DMS 273 treated with DMSO at 0.1 percent for 48 hours (cell line): ENCODE data around the gene TENM4.

Source experiments
- DNase-seq: peaks from one replicate; lab custom pipeline; 2025; lab: John Stamatoyannopoulos, UW

Gene TENM4

GRCh38 chr11:79055856-79056631 is 384.8 kb downstream of the TENM4 start:
- no peak for DNase-seq

- no peak for DNase-seq
These were observed 386.2 kb downstream of the TENM4 start for GRCh38 chr11:79054636-79055035.

GRCh38 chr11:79052544-79052943 is 388.3 kb downstream of the TENM4 start:
- DNase-seq = no peak

GRCh38 chr11:79050786-79051185 is 390.0 kb downstream of the TENM4 start:
- peak; percentile 28 for DNase-seq

- no peak for DNase-seq
These were observed 391.1 kb downstream of the TENM4 start for GRCh38 chr11:79049741-79050179.

- DNase-seq = no peak
These were observed 392.9 kb downstream of the TENM4 start for GRCh38 chr11:79047980-79048379.

- peak; percentile 16 for DNase-seq
These were observed 393.5 kb downstream of the TENM4 start for GRCh38 chr11:79047321-79047720.

- DNase-seq = no peak
These were observed 394.5 kb downstream of the TENM4 start for GRCh38 chr11:79046366-79046765.

- no peak for DNase-seq
These were observed 395.0 kb downstream of the TENM4 start for GRCh38 chr11:79045800-79046304.

- DNase-seq = no peak
These were observed 395.6 kb downstream of the TENM4 start for GRCh38 chr11:79045018-79045799.

GRCh38 chr11:79044201-79044600 is 396.6 kb downstream of the TENM4 start:
- no peak for DNase-seq

- no peak for DNase-seq
These were observed 397.1 kb downstream of the TENM4 start for GRCh38 chr11:79043726-79044125.

- DNase-seq = no peak
These were observed 398.0 kb downstream of the TENM4 start for GRCh38 chr11:79042824-79043223.

- peak; percentile 9 for DNase-seq
These were observed 400.5 kb downstream of the TENM4 start for GRCh38 chr11:79040348-79040747.

- DNase-seq = no peak
These were observed 401.7 kb downstream of the TENM4 start for GRCh38 chr11:79039122-79039521.

- no peak for DNase-seq
These were observed 404.9 kb downstream of the TENM4 start for GRCh38 chr11:79035881-79036280.

GRCh38 chr11:79033833-79034232 is 407.0 kb downstream of the TENM4 start:
- DNase-seq = no peak

GRCh38 chr11:79030448-79030847 is 410.4 kb downstream of the TENM4 start:
- no peak for DNase-seq

- DNase-seq = no peak
These were observed 412.6 kb downstream of the TENM4 start for GRCh38 chr11:79028225-79028624.

GRCh38 chr11:79026803-79027445 is 413.9 kb downstream of the TENM4 start:
- no peak for DNase-seq

GRCh38 chr11:79025622-79026021 is 415.2 kb downstream of the TENM4 start:
- DNase-seq = no peak

GRCh38 chr11:79025097-79025496 is 415.7 kb downstream of the TENM4 start:
- no peak for DNase-seq

- no peak for DNase-seq
These were observed 418.6 kb downstream of the TENM4 start for GRCh38 chr11:79022265-79022664.
